H1 (cell line): ENCODE data around the gene ZBTB26.

Experiments used
- CTCF ChIP-seq, 3 experiments: IDR thresholded peaks; 1 replicate in 2 of 3; 2 replicates in 1 of 3; pipeline versions ENCODE4 v1.5.1 to v1.6.1; 2011; ENCODE audit warnings: low read length in 3 of 3, mild to moderate bottlenecking in 3 of 3, inconsistent platforms in 2 of 3, low read depth in 1 of 3, moderate library complexity in 1 of 3; ENCODE audit not compliant: insufficient read depth in 1 of 3; ENCODE audit errors: control extremely low read depth in 1 of 3
- EGR1 ChIP-seq: IDR thresholded peaks from 2 replicates; pipeline ENCODE4 v1.6.1; 2011; ENCODE audit warnings: low read depth, low read length, borderline replicate concordance
- EP300 ChIP-seq, 2 experiments: IDR thresholded peaks; 1 replicate in 1 of 2; 2 replicates in 1 of 2; pipeline ENCODE4 v1.6.1; 2011 to 2012; ENCODE audit warnings: low read depth in 2 of 2, low read length in 2 of 2, mild to moderate bottlenecking in 2 of 2, borderline replicate concordance in 1 of 2, inconsistent platforms in 1 of 2, moderate library complexity in 1 of 2
- EZH2 ChIP-seq: fragments of 200-600 bp; sonication (generic); IDR thresholded peaks from 2 replicates; pipeline ENCODE4 v1.7.1; 2012; ENCODE audit warnings: low read depth, mild to moderate bottlenecking, moderate library complexity, low read length, inconsistent platforms; ENCODE audit not compliant: severe bottlenecking
- FOSL1 ChIP-seq: IDR thresholded peaks from 2 replicates; pipeline ENCODE4 v1.6.1; 2011; ENCODE audit warnings: mild to moderate bottlenecking, low read depth, low read length, moderate library complexity; ENCODE audit not compliant: insufficient read depth
- POLR2AphosphoS5 ChIP-seq: IDR thresholded peaks from 2 replicates; pipeline ENCODE4 v1.6.1; 2011; ENCODE audit warnings: low read depth, low read length
- SP1 ChIP-seq: IDR thresholded peaks from 2 replicates; pipeline ENCODE4 v1.6.1; 2011; ENCODE audit warnings: low read depth, low read length
- YY1 ChIP-seq: IDR thresholded peaks from 2 replicates; pipeline ENCODE4 v1.6.1; 2011; ENCODE audit warnings: low read depth, mild to moderate bottlenecking, low read length

- TF ChIP-seq CTCF (IDR thresholded peaks at IDR 0.05; ENCODE audit: control extremely low read depth in 1 of 3, insufficient read depth in 1 of 3, low read depth in 1 of 3, low read length in 3 of 3) (peak in 1 of 3 experiments; percentile 30; a peak in 1 of 4 replicates), EZH2 (no peak), FOSL1 (no peak), YY1 (no peak), EP300 (IDR thresholded peaks at IDR 0.05; ENCODE audit: borderline replicate concordance in 1 of 2, low read depth in 2 of 2, low read length in 2 of 2) (no peak), EGR1 (no peak), POLR2AphosphoS5 (no peak), SP1 (no peak)
Observed at GRCh38 chr9:122930541-122931225, 629 bp downstream of the ZBTB26 start.
